Fibroblast of mammary gland (primary cell): ENCODE measurements around the gene SPATA6L.
A peak's percentile ranks its signal among the peaks of the same experiment; 100 is the strongest.

ENCODE experiments used
- DNase-seq: peaks from one replicate; pipeline ENCODE4 v3.0.0-alpha.2; 2010; ENCODE audit warnings: low read depth
- H3K4me3 ChIP-seq: 2 replicates; pipeline ENCODE4 v1.5.1; 2011; ENCODE audit warnings: low read depth, mild to moderate bottlenecking, low read length, moderate library complexity; ENCODE audit not compliant: control insufficient read depth
- CTCF ChIP-seq: conservative IDR thresholded peaks from 2 replicates; pipeline ENCODE4 v1.5.1; 2011; ENCODE audit warnings: low read depth, low read length, inconsistent platforms; ENCODE audit not compliant: control insufficient read depth, insufficient read depth

Gene SPATA6L

DNA sequence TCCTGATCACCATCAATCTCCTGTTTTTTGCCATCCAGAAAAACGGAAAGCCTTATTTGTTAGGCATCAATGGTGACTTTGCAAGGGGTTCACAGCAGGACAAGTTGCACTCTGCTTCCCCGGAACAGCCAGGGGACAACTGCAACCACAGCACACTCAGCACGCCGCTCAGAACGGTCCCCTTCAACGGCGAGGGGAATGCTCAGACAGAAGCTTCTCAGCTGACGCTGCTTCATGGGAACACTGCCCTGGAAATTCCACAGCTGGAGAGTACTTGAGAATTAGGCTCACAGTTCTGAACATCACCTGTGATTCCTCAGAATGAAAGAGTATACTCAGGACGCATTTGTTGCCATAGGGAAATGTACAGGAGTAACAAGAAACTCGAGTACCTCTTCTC lies 44.3 kb downstream of the SPATA6L start:
- TF ChIP-seq CTCF = no peak
- DNase-seq = no peak
- no peak overlapping the region for H3K4me3 ChIP-seq

- no peak overlapping the region for H3K4me3 ChIP-seq
- DNase-seq = peak; percentile 16
- no peak for TF ChIP-seq CTCF
Measured at GRCh38 chr9:4620881-4621555, 45.3 kb downstream of the SPATA6L start.

DNA sequence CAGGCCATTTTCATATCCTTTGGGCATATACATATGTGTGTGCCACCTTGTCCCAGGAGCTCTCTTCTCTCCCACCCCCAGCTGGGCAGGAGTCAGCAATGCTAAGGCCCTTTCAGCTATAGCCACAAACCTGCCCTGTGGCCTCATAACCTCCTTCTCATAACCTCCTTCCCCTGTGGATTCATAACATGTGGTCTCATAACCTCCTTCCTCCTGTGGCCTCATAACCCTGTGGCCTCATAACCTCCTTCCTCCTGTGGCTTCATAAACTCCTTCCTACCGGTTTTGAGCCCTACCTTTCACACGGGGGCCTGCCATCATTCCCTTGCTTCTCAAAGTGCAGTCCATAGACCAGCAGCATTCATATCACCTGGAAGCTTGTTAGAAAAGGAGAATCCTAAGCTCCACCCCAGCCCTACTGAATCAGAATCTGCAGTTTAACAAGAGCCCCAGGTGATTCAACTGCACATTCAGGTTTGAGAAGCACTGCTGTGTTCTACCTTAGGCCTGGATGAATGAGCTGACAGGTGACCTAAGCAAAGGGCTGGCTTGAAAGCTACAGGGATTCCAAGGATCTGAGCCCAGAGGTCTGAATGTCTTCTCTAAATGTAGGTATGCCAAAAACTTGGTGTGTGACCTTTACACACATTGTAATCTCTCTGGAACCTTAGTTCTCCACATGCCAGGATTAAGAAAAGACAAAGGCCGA lies 46.1 kb downstream of the SPATA6L start:
- H3K4me3 ChIP-seq = no peak overlapping the region
- DNase-seq = no peak
- TF ChIP-seq CTCF = no peak

DNA sequence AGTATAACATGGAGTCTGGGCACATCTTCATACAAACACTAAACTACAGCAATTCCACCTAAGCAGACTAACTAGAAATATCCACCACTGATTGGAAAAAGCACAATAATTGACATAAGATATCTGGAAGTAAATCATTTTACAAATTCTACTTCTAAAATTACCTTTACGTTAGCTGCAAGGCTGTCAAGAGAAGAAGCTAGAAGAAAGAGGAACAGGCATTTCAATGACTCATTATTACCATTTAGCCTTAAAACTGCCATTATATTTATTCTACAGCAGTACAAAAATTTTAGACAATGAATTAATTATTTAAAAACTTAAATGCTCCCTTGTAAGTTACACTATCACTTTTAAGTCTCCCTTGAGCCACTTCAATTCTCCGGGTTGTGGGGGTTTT lies 47.6 kb downstream of the SPATA6L start:
- no peak overlapping the region for H3K4me3 ChIP-seq
- DNase-seq = no peak
- no peak for TF ChIP-seq CTCF

GRCh38 chr9:4617752-4618151 lies 48.5 kb downstream of the SPATA6L start:
- DNase-seq = no peak
- H3K4me3 ChIP-seq = no peak overlapping the region
- TF ChIP-seq CTCF = no peak

DNA sequence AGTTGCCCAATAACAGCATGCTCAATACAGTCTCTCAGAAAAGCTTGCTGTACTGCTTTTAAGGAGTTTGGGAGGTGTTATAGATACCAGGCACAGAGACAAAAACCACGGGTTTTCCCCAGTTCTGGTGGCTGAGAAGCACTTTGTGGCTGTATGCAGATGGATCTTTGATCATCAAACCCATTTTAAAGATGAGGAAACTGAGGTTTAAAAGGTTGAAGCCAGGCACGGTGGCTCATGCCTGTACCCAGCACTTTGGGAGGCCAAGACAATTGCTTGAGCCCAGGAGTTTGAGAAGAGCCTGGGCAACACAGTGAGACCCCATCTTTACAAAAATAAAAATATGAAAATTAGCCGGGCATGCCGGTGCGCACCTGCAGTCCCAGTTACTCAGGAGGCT lies 50.5 kb downstream of the SPATA6L start:
- no peak overlapping the region for H3K4me3 ChIP-seq
- no peak for TF ChIP-seq CTCF
- no peak for DNase-seq
